IMR-90 (cell line): ENCODE data around the gene FANCL. TPM values are rescaled to one million over a fixed set of nuclear protein-coding genes. Genes with fewer than 3 reads are reported as not detected.

ENCODE experiments used
- ATAC-seq: fragments of 200-7000 bp; cut with Tn5 transposase; 2 replicates; pipeline ENCODE4 v1.9.1; 2020; ENCODE audit warnings: low read depth, mild to moderate bottlenecking, moderate library complexity
- BruUV-seq: library from RNA; stranded (reverse); fragments of 400-500 nt; replicated peaks from 2 replicates; lab custom pipeline; 2021; lab: Mats Ljungman, UMichigan
- CTCF ChIA-PET: fragments of 300-600 bp; formaldehyde crosslinking; extraction: SDS; loops from one replicate; lab custom pipeline; 2021; ENCODE audit warnings: antibody characterized with exemption; lab: Yijun Ruan, JAX
- POLR2A ChIA-PET: fragments of 300-600 bp; sonication (Branson Sonifier 250); formaldehyde crosslinking; loops from one replicate; lab custom pipeline; 2022; ENCODE audit warnings: antibody characterized with exemption; ENCODE audit not compliant: unreplicated experiment; lab: Charles Lee
- DNase-seq: peaks from one replicate; pipeline ENCODE4 v3.0.0; 2013
- H2AFZ ChIP-seq: replicated peaks from 2 replicates; pipeline ENCODE3; 2013; ENCODE audit warnings: low read length, mild to moderate bottlenecking; ENCODE audit not compliant: poor library complexity
- H2AK5ac ChIP-seq: 2 replicates; pipeline ENCODE4 v1.6.1; 2013; ENCODE audit warnings: low read depth, low read length, inconsistent platforms
- H2AK9ac ChIP-seq: replicated peaks from 2 replicates; pipeline ENCODE3; 2013; ENCODE audit warnings: mild to moderate bottlenecking, low read depth, low read length, moderate library complexity; ENCODE audit not compliant: poor library complexity
- H2BK120ac ChIP-seq: 2 replicates; pipeline ENCODE4 v1.6.1; 2013; ENCODE audit warnings: low read depth, low read length, inconsistent platforms
- H2BK15ac ChIP-seq: 3 replicates; pipeline ENCODE4 v1.6.1; 2013; ENCODE audit warnings: low read depth, low read length, inconsistent platforms
- H2BK20ac ChIP-seq: 2 replicates; pipeline ENCODE4 v1.6.1; 2013; ENCODE audit warnings: low read depth, mild to moderate bottlenecking, inconsistent platforms, low read length, moderate library complexity
- H2BK5ac ChIP-seq: 2 replicates; pipeline ENCODE4 v1.6.1; 2013; ENCODE audit warnings: mild to moderate bottlenecking, low read depth, low read length, inconsistent platforms; ENCODE audit not compliant: poor library complexity, severe bottlenecking
- H3K14ac ChIP-seq: replicated peaks from 2 replicates; pipeline ENCODE4 v1.6.1; 2013; ENCODE audit warnings: low read depth, low read length, inconsistent platforms
- H3K18ac ChIP-seq: 2 replicates; pipeline ENCODE4 v1.6.1; 2013; ENCODE audit warnings: low read depth, low read length, control low read depth
- H3K23ac ChIP-seq: 2 replicates; pipeline ENCODE4 v1.6.1; 2013; ENCODE audit warnings: low read depth, low read length, inconsistent platforms
- H3K27ac ChIP-seq: 2 replicates; pipeline ENCODE4 v1.5.1; 2013; ENCODE audit warnings: mild to moderate bottlenecking, control low read depth, low read length; ENCODE audit not compliant: insufficient read depth
- H3K27me3 ChIP-seq: 2 replicates; pipeline ENCODE4 v1.6.1; 2013; ENCODE audit warnings: low read length; ENCODE audit not compliant: control insufficient read depth, insufficient read depth
- H3K36me3 ChIP-seq: 2 replicates; pipeline ENCODE4 v1.6.1; 2013; ENCODE audit warnings: low read length, mixed read lengths; ENCODE audit not compliant: control insufficient read depth, insufficient read depth
- H3K4ac ChIP-seq: 2 replicates; pipeline ENCODE4 v1.6.1; 2013; ENCODE audit warnings: low read depth, low read length, inconsistent platforms
- H3K4me1 ChIP-seq: 2 replicates; pipeline ENCODE4 v1.6.1; 2013; ENCODE audit warnings: low read length, mixed read lengths; ENCODE audit not compliant: control insufficient read depth, insufficient read depth
- H3K4me2 ChIP-seq: 2 replicates; pipeline ENCODE4 v1.6.1; 2013; ENCODE audit warnings: low read depth, mild to moderate bottlenecking, control low read depth, low read length, moderate library complexity
- H3K4me3 ChIP-seq: 2 replicates; pipeline ENCODE4 v1.5.1; 2013; ENCODE audit warnings: low read depth, mild to moderate bottlenecking, control low read depth, low read length, moderate library complexity; ENCODE audit not compliant: insufficient read depth
- H3K56ac ChIP-seq: 2 replicates; pipeline ENCODE4 v1.6.1; 2013; ENCODE audit warnings: low read length, inconsistent platforms; ENCODE audit not compliant: insufficient read depth; ENCODE audit errors: extremely low read depth
- H3K79me1 ChIP-seq, 2 experiments: 2 replicates each; pipeline ENCODE4 v1.6.1; 2013; ENCODE audit warnings: low read length in 2 of 2, inconsistent platforms in 1 of 2, low read depth in 1 of 2
- H3K9ac ChIP-seq: 2 replicates; pipeline ENCODE4 v1.6.1; 2013; ENCODE audit warnings: low read depth, low read length, control low read depth
- H3K9me1 ChIP-seq: 2 replicates; pipeline ENCODE4 v1.6.1; 2013; ENCODE audit warnings: low read length, inconsistent platforms; ENCODE audit not compliant: insufficient read depth
- H3K9me3 ChIP-seq: 2 replicates; pipeline ENCODE4 v1.6.1; 2013; ENCODE audit warnings: low read length; ENCODE audit not compliant: control insufficient read depth, insufficient read depth
- H4K20me1 ChIP-seq: 2 replicates; pipeline ENCODE4 v1.6.1; 2013; ENCODE audit warnings: low read length, inconsistent platforms; ENCODE audit not compliant: insufficient read depth
- H4K5ac ChIP-seq: 2 replicates; pipeline ENCODE4 v1.6.1; 2013; ENCODE audit warnings: mild to moderate bottlenecking, low read depth, low read length, control low read depth
- H4K8ac ChIP-seq, 2 experiments: 2 replicates each; pipeline ENCODE4 v1.6.1; 2013; ENCODE audit warnings: low read depth in 2 of 2, low read length in 2 of 2, control low read depth in 1 of 2, inconsistent platforms in 1 of 2
- H4K91ac ChIP-seq: 2 replicates; pipeline ENCODE4 v1.6.1; 2013; ENCODE audit warnings: low read depth, low read length, inconsistent platforms; ENCODE audit not compliant: insufficient read depth
- BHLHE40 ChIP-seq: fragments of 150-350 bp; IDR thresholded peaks from 2 replicates; pipeline ENCODE4 v1.6.1; 2016; ENCODE audit warnings: mild to moderate bottlenecking, low read depth, low read length
- CEBPB ChIP-seq: IDR thresholded peaks from 2 replicates; pipeline ENCODE4 v1.6.1; 2012; ENCODE audit warnings: low read depth, low read length, improper control_type of control experiment
- CHD1 ChIP-seq: IDR thresholded peaks from 2 replicates; pipeline ENCODE4 v1.6.1; 2012; ENCODE audit warnings: low read depth, low read length, improper control_type of control experiment
- FOS ChIP-seq: fragments of 150-350 bp; IDR thresholded peaks from 2 replicates; pipeline ENCODE4 v1.6.1; 2016; ENCODE audit warnings: low read depth, low read length
- MAFK ChIP-seq: IDR thresholded peaks from 2 replicates; pipeline ENCODE4 v1.6.1; 2012; ENCODE audit warnings: low read depth, low read length, improper control_type of control experiment
- MAZ ChIP-seq: IDR thresholded peaks from 2 replicates; pipeline ENCODE4 v1.6.1; 2012; ENCODE audit warnings: low read depth, mild to moderate bottlenecking, low read length, improper control_type of control experiment, moderate library complexity, borderline replicate concordance
- MXI1 ChIP-seq: IDR thresholded peaks from 2 replicates; pipeline ENCODE4 v1.6.1; 2012; ENCODE audit warnings: low read depth, mild to moderate bottlenecking, low read length, moderate library complexity, borderline replicate concordance
- NFE2L2 ChIP-seq: fragments of 150-350 bp; IDR thresholded peaks from 2 replicates; pipeline ENCODE4 v1.6.1; 2016; ENCODE audit warnings: low read depth, mild to moderate bottlenecking, low read length
- POLR2A ChIP-seq: IDR thresholded peaks from 2 replicates; pipeline ENCODE4 v1.6.1; 2012; ENCODE audit warnings: mild to moderate bottlenecking, low read depth, low read length
- RAD21 ChIP-seq: IDR thresholded peaks from 2 replicates; pipeline ENCODE4 v1.6.1; 2012; ENCODE audit warnings: low read length, improper control_type of control experiment
- RCOR1 ChIP-seq: IDR thresholded peaks from 2 replicates; pipeline ENCODE4 v1.6.1; 2012; ENCODE audit warnings: mild to moderate bottlenecking, low read length, improper control_type of control experiment; ENCODE audit not compliant: insufficient replicate concordance
- RFX5 ChIP-seq: IDR thresholded peaks from 2 replicates; pipeline ENCODE4 v1.8.0; 2012; ENCODE audit warnings: low read depth, mild to moderate bottlenecking, low read length, moderate library complexity
- SMC3 ChIP-seq: fragments of 150-350 bp; IDR thresholded peaks from 2 replicates; pipeline ENCODE4 v1.6.1; 2016; ENCODE audit warnings: low read depth, mild to moderate bottlenecking, antibody characterized with exemption, low read length, moderate library complexity
- dilution Hi-C: fragments of 300-500 bp; cut with HindIII; formaldehyde crosslinking; loops from one replicate; pipeline ENCODE4 v1.14.3; 2018; ENCODE audit warnings: low sequenced_read_pairs; ENCODE audit not compliant: unreplicated experiment
- in situ Hi-C: fragments of 300-500 bp; cut with MboI; formaldehyde crosslinking; loops from 3 replicates; pipeline ENCODE4 v1.14.3; 2019; ENCODE audit warnings: low sequenced_read_pairs, inconsistent platforms, mixed read lengths
- intact Hi-C: fragments of 100-400 bp; cut with micrococcal nuclease; formaldehyde crosslinking; loops from 2 replicates; pipeline ENCODE4 v1.10.0; 2022
- polyA plus RNA-seq, 3 experiments: library from polyadenylated mRNA; depleted of rRNA; stranded (reverse); fragments of >200 nt; gene quantifications; 2 replicates each; pipeline ENCODE4 v1.2.3, GENCODE V29; 2012; ENCODE audit warnings: low replicate concordance in 1 of 3
- total RNA-seq: library from RNA; depleted of rRNA; stranded (reverse); fragments of >200 nt; gene quantifications from 2 replicates; pipeline ENCODE4 v1.2.3, GENCODE V29; 2012
- TF ChIP-seq, protein P1 (sequence below): fragments of 150-350 bp; IDR thresholded peaks from 2 replicates; pipeline ENCODE4 v1.6.1; 2016; ENCODE audit warnings: low read depth, mild to moderate bottlenecking, low read length, moderate library complexity, borderline replicate concordance
- TF ChIP-seq, protein P2 (sequence below): conservative IDR thresholded peaks from 2 replicates; pipeline ENCODE4 v1.5.1; 2012; ENCODE audit warnings: mild to moderate bottlenecking, low read depth, low read length, improper control_type of control experiment
- TF ChIP-seq, protein P3 (sequence below): fragments of 150-350 bp; IDR thresholded peaks from 2 replicates; pipeline ENCODE4 v1.6.1; 2017; ENCODE audit warnings: mild to moderate bottlenecking, antibody characterized with exemption, low read length, low read depth

The FANCL gene
- total and polyA plus RNA-seq, 2 of the 4 experiments (the other 2 are of a cell fraction), result 9.0 to 12.7 TPM

DNA sequence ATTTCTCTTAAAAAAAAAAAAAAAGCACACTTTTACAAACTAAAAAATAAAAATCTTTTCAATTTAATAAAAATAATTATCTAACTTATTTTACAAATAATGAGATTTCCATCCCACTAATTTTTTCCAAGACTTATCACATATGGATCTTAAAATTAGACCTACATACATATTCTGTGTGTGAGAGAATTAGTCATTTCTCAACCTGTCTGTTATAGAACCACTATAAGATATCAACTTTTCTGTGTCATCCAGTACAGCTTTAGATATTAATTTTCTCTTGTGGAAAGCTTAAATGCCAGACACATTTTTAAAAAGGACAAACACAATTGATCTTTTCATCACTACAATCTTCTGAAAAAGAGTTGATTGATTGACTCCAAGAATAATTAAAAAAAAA is 38.1 kb downstream of the FANCL start:
- Histone ChIP-seq H2BK20ac (no peak overlapping the region), H3K27ac (no peak overlapping the region), H3K4ac (no peak overlapping the region), H3K4me1 (no peaks in the 10 kb centered on the region), H2AFZ (no peak overlapping the region), H3K9ac (no peak overlapping the region), H3K18ac (no peak overlapping the region), H3K79me1 (no peaks in the 10 kb centered on the region), H3K23ac (no peak overlapping the region), H2BK120ac (no peak overlapping the region), H3K9me3 (no peaks in the 10 kb centered on the region), H4K5ac (no peak overlapping the region), H2AK5ac (no peak overlapping the region), H2BK15ac (no peak overlapping the region), H4K20me1 (no peaks in the 10 kb centered on the region), H3K4me3 (no peak overlapping the region), H3K56ac (no peak overlapping the region), H2BK5ac (no peak overlapping the region), H3K4me2 (no peak overlapping the region), H3K27me3 (no peaks in the 10 kb centered on the region), H3K14ac (no peak overlapping the region), H3K9me1 (no peaks in the 10 kb centered on the region), H2AK9ac (no peak overlapping the region), H4K8ac (no peak overlapping the region), H4K91ac (no peak overlapping the region), H3K36me3 (no peaks in the 10 kb centered on the region)
- ATAC-seq (no peak), DNase-seq (no peak)
- no TSS peak for BruUV-seq
- TF ChIP-seq, protein P1, sequence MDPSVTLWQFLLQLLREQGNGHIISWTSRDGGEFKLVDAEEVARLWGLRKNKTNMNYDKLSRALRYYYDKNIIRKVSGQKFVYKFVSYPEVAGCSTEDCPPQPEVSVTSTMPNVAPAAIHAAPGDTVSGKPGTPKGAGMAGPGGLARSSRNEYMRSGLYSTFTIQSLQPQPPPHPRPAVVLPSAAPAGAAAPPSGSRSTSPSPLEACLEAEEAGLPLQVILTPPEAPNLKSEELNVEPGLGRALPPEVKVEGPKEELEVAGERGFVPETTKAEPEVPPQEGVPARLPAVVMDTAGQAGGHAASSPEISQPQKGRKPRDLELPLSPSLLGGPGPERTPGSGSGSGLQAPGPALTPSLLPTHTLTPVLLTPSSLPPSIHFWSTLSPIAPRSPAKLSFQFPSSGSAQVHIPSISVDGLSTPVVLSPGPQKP, result no peak
- TF ChIP-seq CEBPB (no peak), RFX5 (no peak), MAFK (no peak), MXI1 (no peak), FOS (no peak), BHLHE40 (no peak), NFE2L2 (no peak), POLR2A (no peak), SMC3 (no peak), RAD21 (no peak), CHD1 (no peak), RCOR1 (no peak), MAZ (no peak)
- TF ChIP-seq, protein P2, sequence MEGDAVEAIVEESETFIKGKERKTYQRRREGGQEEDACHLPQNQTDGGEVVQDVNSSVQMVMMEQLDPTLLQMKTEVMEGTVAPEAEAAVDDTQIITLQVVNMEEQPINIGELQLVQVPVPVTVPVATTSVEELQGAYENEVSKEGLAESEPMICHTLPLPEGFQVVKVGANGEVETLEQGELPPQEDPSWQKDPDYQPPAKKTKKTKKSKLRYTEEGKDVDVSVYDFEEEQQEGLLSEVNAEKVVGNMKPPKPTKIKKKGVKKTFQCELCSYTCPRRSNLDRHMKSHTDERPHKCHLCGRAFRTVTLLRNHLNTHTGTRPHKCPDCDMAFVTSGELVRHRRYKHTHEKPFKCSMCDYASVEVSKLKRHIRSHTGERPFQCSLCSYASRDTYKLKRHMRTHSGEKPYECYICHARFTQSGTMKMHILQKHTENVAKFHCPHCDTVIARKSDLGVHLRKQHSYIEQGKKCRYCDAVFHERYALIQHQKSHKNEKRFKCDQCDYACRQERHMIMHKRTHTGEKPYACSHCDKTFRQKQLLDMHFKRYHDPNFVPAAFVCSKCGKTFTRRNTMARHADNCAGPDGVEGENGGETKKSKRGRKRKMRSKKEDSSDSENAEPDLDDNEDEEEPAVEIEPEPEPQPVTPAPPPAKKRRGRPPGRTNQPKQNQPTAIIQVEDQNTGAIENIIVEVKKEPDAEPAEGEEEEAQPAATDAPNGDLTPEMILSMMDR, result no peak
- TF ChIP-seq, protein P3, sequence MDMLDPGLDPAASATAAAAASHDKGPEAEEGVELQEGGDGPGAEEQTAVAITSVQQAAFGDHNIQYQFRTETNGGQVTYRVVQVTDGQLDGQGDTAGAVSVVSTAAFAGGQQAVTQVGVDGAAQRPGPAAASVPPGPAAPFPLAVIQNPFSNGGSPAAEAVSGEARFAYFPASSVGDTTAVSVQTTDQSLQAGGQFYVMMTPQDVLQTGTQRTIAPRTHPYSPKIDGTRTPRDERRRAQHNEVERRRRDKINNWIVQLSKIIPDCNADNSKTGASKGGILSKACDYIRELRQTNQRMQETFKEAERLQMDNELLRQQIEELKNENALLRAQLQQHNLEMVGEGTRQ, result no peak
- ChIA-PET POLR2A (no interaction called here), CTCF (no interaction called here)
- dilution Hi-C loops (no loop called here), intact Hi-C loops (no loop called here), in situ Hi-C loops (no loop called here)
